HG03103 (cell line): ENCODE data around the gene MED22.

Source experiments
- ATAC-seq: cut with Tn5 transposase; IDR thresholded peaks from one replicate; pipeline ENCODE4 v1.9.1; 2021; ENCODE audit warnings: low read depth; ENCODE audit not compliant: unreplicated experiment

MED22 gene

GRCh38 chr9:133356391-133357091 is 8.6 kb upstream of the MED22 start, which contains the start of the genes SURF1 and SURF2:
TSS of gene SURF1 (minus strand) at chr9:133356487. CDS start at chr9:133356453, 34 bp downstream.
TSS of gene SURF2 (plus strand) at chr9:133356550. CDS start at chr9:133356593, 43 bp downstream.
- peak; percentile 67 for ATAC-seq

GRCh38 chr9:133355881-133356357 is 8.0 kb upstream of the MED22 start:
- peak; percentile 22 for ATAC-seq

- no peak for ATAC-seq
These were observed 6.8 kb upstream of the MED22 start for GRCh38 chr9:133354766-133355165.

- no peak for ATAC-seq
These were observed 5.6 kb upstream of the MED22 start for GRCh38 chr9:133353548-133353947.

- no peak for ATAC-seq
These were observed 4.9 kb upstream of the MED22 start for GRCh38 chr9:133352635-133353340.

GRCh38 chr9:133351908-133352634 is 4.1 kb upstream of the MED22 start:
- no peak for ATAC-seq

GRCh38 chr9:133351526-133351907 is 3.6 kb upstream of the MED22 start:
- no peak for ATAC-seq

GRCh38 chr9:133349965-133350616 is 2.2 kb upstream of the MED22 start:
- no peak for ATAC-seq

- ATAC-seq, result no peak
These were observed 1.0 kb upstream of the MED22 start for GRCh38 chr9:133348718-133349573.

GRCh38 chr9:133347515-133347984 is 381 bp downstream of the MED22 start:
- ATAC-seq, result peak; percentile 27

- no peak for ATAC-seq
These were observed 1.7 kb downstream of the MED22 start for GRCh38 chr9:133346021-133346785.

- ATAC-seq, result no peak
These were observed 2.3 kb downstream of the MED22 start for GRCh38 chr9:133345596-133345995.

GRCh38 chr9:133344979-133345378 is 3.0 kb downstream of the MED22 start:
- no peak for ATAC-seq

- ATAC-seq, result no peak
These were observed 3.9 kb downstream of the MED22 start for GRCh38 chr9:133344071-133344470.

- ATAC-seq, result no peak
These were observed 5.4 kb downstream of the MED22 start for GRCh38 chr9:133342570-133342969.

GRCh38 chr9:133342069-133342406 is 5.9 kb downstream of the MED22 start:
- no peak for ATAC-seq

- no peak for ATAC-seq
These were observed 6.4 kb downstream of the MED22 start for GRCh38 chr9:133341369-133342068.

- ATAC-seq, result no peak
These were observed 7.0 kb downstream of the MED22 start for GRCh38 chr9:133340916-133341315.
